CD14-positive monocyte (primary cell): ENCODE results near the gene MED13L. TPM values are rescaled to one million over a fixed set of nuclear protein-coding genes. Genes with fewer than 3 reads are reported as not detected.

Experiments
- DNase-seq, 3 donors: peaks; one replicate each; pipeline ENCODE4 v3.0.0-alpha.2; 2011 to 2022
- H2AFZ ChIP-seq: 2 replicates; pipeline ENCODE4 v1.6.0; 2012; ENCODE audit warnings: mild to moderate bottlenecking, low read depth, low read length, inconsistent platforms; ENCODE audit not compliant: insufficient read depth, poor library complexity, severe bottlenecking
- H3K27ac ChIP-seq, 2 donors: 1 replicate in 1 of 2; 2 replicates in 1 of 2; pipeline ENCODE4 v1.5.1; 2012 to 2013; ENCODE audit warnings: low read length in 2 of 2, control low read depth in 1 of 2, inconsistent platforms in 1 of 2, low read depth in 1 of 2, mild to moderate bottlenecking in 1 of 2
- H3K27me3 ChIP-seq, 2 donors: one replicate each; pipeline versions ENCODE4 v1.6.0 to v1.6.1; 2011 to 2013; ENCODE audit warnings: low read length in 2 of 2; ENCODE audit not compliant: control insufficient read depth in 2 of 2, insufficient read depth in 2 of 2
- H3K36me3 ChIP-seq, 2 donors: replicated peaks in 1 of 2; 1 replicate in 1 of 2; 2 replicates in 1 of 2; pipeline versions ENCODE4 v1.5.1 to v1.6.1; 2012 to 2013; ENCODE audit warnings: low read length in 2 of 2, control low read depth in 1 of 2, inconsistent platforms in 1 of 2, mild to moderate bottlenecking in 1 of 2; ENCODE audit not compliant: insufficient read depth in 2 of 2, control insufficient read depth in 1 of 2
- H3K4me1 ChIP-seq, 2 donors: 1 replicate in 1 of 2; 2 replicates in 1 of 2; pipeline versions ENCODE4 v1.5.1 to v1.6.1; 2012 to 2013; ENCODE audit warnings: low read length in 2 of 2, control low read depth in 1 of 2, inconsistent platforms in 1 of 2, mild to moderate bottlenecking in 1 of 2, moderate library complexity in 1 of 2; ENCODE audit not compliant: insufficient read depth in 2 of 2, control insufficient read depth in 1 of 2
- H3K4me2 ChIP-seq: replicated peaks from 2 replicates; pipeline ENCODE3; 2012; ENCODE audit warnings: low read length, moderate library complexity, mild to moderate bottlenecking; ENCODE audit not compliant: poor library complexity, severe bottlenecking; ENCODE audit errors: extremely low read depth
- H3K4me3 ChIP-seq, 3 experiments: fragments of 200-600 bp in 1 of 3; sonication (generic) in 1 of 3; replicated peaks in 1 of 3; 1 replicate in 2 of 3; 2 replicates in 1 of 3; pipeline ENCODE4 v1.5.1; 2011 to 2013; ENCODE audit warnings: low read length in 3 of 3, mild to moderate bottlenecking in 3 of 3, control low read depth in 2 of 3, low read depth in 2 of 3, inconsistent platforms in 1 of 3, moderate library complexity in 1 of 3
- H3K79me2 ChIP-seq: 2 replicates; pipeline ENCODE4 v1.6.0; 2012; ENCODE audit warnings: mild to moderate bottlenecking, control low read depth, inconsistent platforms, low read length, moderate library complexity; ENCODE audit not compliant: insufficient read depth
- H3K9ac ChIP-seq: 2 replicates; pipeline ENCODE4 v1.6.0; 2017; ENCODE audit warnings: low read length, mild to moderate bottlenecking; ENCODE audit not compliant: insufficient read depth, poor library complexity, severe bottlenecking
- H3K9me3 ChIP-seq, 2 donors: replicated peaks in 1 of 2; 1 replicate in 1 of 2; 2 replicates in 1 of 2; pipeline versions ENCODE4 v1.5.1 to v1.6.1; 2012 to 2013; ENCODE audit warnings: low read length in 2 of 2, control low read depth in 1 of 2; ENCODE audit not compliant: control insufficient read depth in 1 of 2, insufficient read depth in 1 of 2
- H4K20me1 ChIP-seq: 2 replicates; pipeline ENCODE4 v1.6.0; 2012; ENCODE audit warnings: mild to moderate bottlenecking, low read length, control low read depth, moderate library complexity; ENCODE audit not compliant: insufficient read depth
- H3K27ac Mint-ChIP-seq, 7 donors: one replicate each; pipeline ENCODE4 v1.8.0; 2020; ENCODE audit warnings: mild to moderate bottlenecking in 7 of 7, mixed read lengths in 7 of 7, moderate library complexity in 6 of 7, inconsistent platforms in 2 of 7
- H3K27me3 Mint-ChIP-seq, 3 donors: one replicate each; pipeline ENCODE4 v1.8.0; 2021 to 2022; ENCODE audit warnings: low read depth in 3 of 3, mild to moderate bottlenecking in 3 of 3, mixed read lengths in 3 of 3, moderate library complexity in 3 of 3, inconsistent platforms in 1 of 3
- H3K36me3 Mint-ChIP-seq, 2 donors: one replicate each; pipeline ENCODE4 v1.8.0; 2020; ENCODE audit warnings: mixed read lengths in 2 of 2, inconsistent platforms in 1 of 2, mild to moderate bottlenecking in 1 of 2
- H3K4me1 Mint-ChIP-seq: one replicate; pipeline ENCODE4 v1.8.0; 2020; ENCODE audit warnings: mild to moderate bottlenecking, mixed read lengths
- H3K4me3 Mint-ChIP-seq, 2 donors: one replicate each; pipeline ENCODE4 v1.8.0; 2020; ENCODE audit warnings: mild to moderate bottlenecking in 2 of 2, mixed read lengths in 2 of 2, moderate library complexity in 1 of 2
- H3K9me3 Mint-ChIP-seq, 7 donors: one replicate each; pipeline ENCODE4 v1.8.0; 2020 to 2022; ENCODE audit warnings: mixed read lengths in 7 of 7, mild to moderate bottlenecking in 6 of 7, moderate library complexity in 6 of 7, inconsistent platforms in 2 of 7
- CTCF ChIP-seq: fragments of 200-600 bp; IDR thresholded peaks from one replicate; pipeline ENCODE4 v1.8.0; 2022; ENCODE audit warnings: antibody characterized with exemption, mild to moderate bottlenecking
- whole genome bisulfite sequencing: methylation state at CpG from one replicate; pipeline ENCODE4 v1.1.5; 2013; ENCODE audit warnings: missing lambda C conversion rate; ENCODE audit not compliant: insufficient coverage; 5-methylcytosine and 5-hydroxymethylcytosine counted together
- intact Hi-C, 2 donors: fragments of 100-400 bp; cut with micrococcal nuclease; formaldehyde crosslinking; loops; one replicate each; pipeline versions ENCODE4 v1.15.0 to v1.15.1; 2023
- polyA plus RNA-seq, 3 donors: library from polyadenylated mRNA; depleted of rRNA in 1 of 3; unstranded in 2 of 3; stranded (reverse) in 1 of 3; fragments of 300-500 nt in 2 of 3; fragments of >200 nt in 1 of 3; fragmentation: Illumina TruSeq in 2 of 3; gene quantifications; 1 replicate in 2 of 3; 2 replicates in 1 of 3; pipeline ENCODE4 v1.2.3, GENCODE V29; 2012 to 2021

Gene MED13L
- polyA plus RNA-seq, 3 donors, result 4.4 to 42.0 (median 7.5) TPM

- Histone ChIP-seq H3K79me2 (peaks cover 100% of the 10 kb centered on the region), H3K27ac (peak overlapping the region in 1 of 2 donors; percentile 37), H3K4me1 (peaks cover 26 to 45% of the 10 kb centered on the region in 2 donors), H3K9me3 (no peaks in the 10 kb centered on the region), H3K27me3 (no peaks in the 10 kb centered on the region), H3K4me2 (no peak overlapping the region), H2AFZ (no peak overlapping the region), H4K20me1 (peaks cover 100% of the 10 kb centered on the region), H3K9ac (no peak overlapping the region), H3K36me3 (no peaks in the 10 kb centered on the region), H3K4me3 (no peak overlapping the region)
- no peak for DNase-seq
- Mint-ChIP-seq H3K27ac (peak overlapping the region in 6 of 7 donors; percentile 7 to 65 (median 36)), H3K4me1 (peaks cover 57% of the 10 kb centered on the region), H3K9me3 (no peaks in the 10 kb centered on the region), H3K27me3 (no peaks in the 10 kb centered on the region), H3K4me3 (no peak overlapping the region), H3K36me3 (peaks cover 3 to 6% of the 10 kb centered on the region in 2 donors)
- no peak for TF ChIP-seq CTCF
- intact Hi-C loops, result no loop called here
- WGBS, result 93% methylated on average over 2 of the region's 2 CpGs
These were observed 135.7 kb downstream of the MED13L start for GRCh38 chr12:116141833-116142162.

GRCh38 chr12:116141110-116141832 is 136.2 kb downstream of the MED13L start:
- H3K4me3 ChIP-seq, result no peak overlapping the region
- no peak for DNase-seq
- H3K36me3 Mint-ChIP-seq, result peaks cover 3 to 4% of the 10 kb centered on the region in 2 donors
- H3K9ac ChIP-seq, result no peak overlapping the region
- intact Hi-C loops, result no loop called here
- H3K9me3 Mint-ChIP-seq, result no peaks in the 10 kb centered on the region
- H4K20me1 ChIP-seq, result peaks cover 100% of the 10 kb centered on the region
- no peak for TF ChIP-seq CTCF
- H3K27ac ChIP-seq, result peak overlapping the region in 1 of 2 donors; percentile 39
- H3K4me1 Mint-ChIP-seq, result peaks cover 58% of the 10 kb centered on the region
- H3K36me3 ChIP-seq, result no peaks in the 10 kb centered on the region
- H3K27ac Mint-ChIP-seq, result peak overlapping the region in 6 of 7 donors; percentile 7 to 70 (median 31)
- H3K79me2 ChIP-seq, result peaks cover 100% of the 10 kb centered on the region
- H3K4me3 Mint-ChIP-seq, result no peak overlapping the region
- H3K27me3 ChIP-seq, result no peaks in the 10 kb centered on the region
- H3K4me1 ChIP-seq, result peaks cover 26 to 50% of the 10 kb centered on the region in 2 donors
- WGBS, result 89% methylated on average over 2 of the region's 4 CpGs
- no peaks in the 10 kb centered on the region for H3K27me3 Mint-ChIP-seq
- no peak overlapping the region for H3K4me2 ChIP-seq
- no peaks in the 10 kb centered on the region for H3K9me3 ChIP-seq
- no peak overlapping the region for H2AFZ ChIP-seq
